GM23248 (cell line): ENCODE data around the gene ITPKB.

ENCODE experiments used
- EZH2 ChIP-seq: fragments of 200-600 bp; sonication (generic); IDR thresholded peaks from 2 replicates; pipeline ENCODE4 v1.6.1; 2018; ENCODE audit warnings: antibody characterized with exemption, mild to moderate bottlenecking; ENCODE audit not compliant: insufficient read depth, poor library complexity, severe bottlenecking
- EZH2phosphoT487 ChIP-seq: fragments of 200-600 bp; sonication (generic); IDR thresholded peaks from 2 replicates; pipeline ENCODE4 v1.6.1; 2018; ENCODE audit warnings: antibody characterized with exemption, moderate library complexity, mild to moderate bottlenecking, low read depth; ENCODE audit not compliant: insufficient read depth

DNA sequence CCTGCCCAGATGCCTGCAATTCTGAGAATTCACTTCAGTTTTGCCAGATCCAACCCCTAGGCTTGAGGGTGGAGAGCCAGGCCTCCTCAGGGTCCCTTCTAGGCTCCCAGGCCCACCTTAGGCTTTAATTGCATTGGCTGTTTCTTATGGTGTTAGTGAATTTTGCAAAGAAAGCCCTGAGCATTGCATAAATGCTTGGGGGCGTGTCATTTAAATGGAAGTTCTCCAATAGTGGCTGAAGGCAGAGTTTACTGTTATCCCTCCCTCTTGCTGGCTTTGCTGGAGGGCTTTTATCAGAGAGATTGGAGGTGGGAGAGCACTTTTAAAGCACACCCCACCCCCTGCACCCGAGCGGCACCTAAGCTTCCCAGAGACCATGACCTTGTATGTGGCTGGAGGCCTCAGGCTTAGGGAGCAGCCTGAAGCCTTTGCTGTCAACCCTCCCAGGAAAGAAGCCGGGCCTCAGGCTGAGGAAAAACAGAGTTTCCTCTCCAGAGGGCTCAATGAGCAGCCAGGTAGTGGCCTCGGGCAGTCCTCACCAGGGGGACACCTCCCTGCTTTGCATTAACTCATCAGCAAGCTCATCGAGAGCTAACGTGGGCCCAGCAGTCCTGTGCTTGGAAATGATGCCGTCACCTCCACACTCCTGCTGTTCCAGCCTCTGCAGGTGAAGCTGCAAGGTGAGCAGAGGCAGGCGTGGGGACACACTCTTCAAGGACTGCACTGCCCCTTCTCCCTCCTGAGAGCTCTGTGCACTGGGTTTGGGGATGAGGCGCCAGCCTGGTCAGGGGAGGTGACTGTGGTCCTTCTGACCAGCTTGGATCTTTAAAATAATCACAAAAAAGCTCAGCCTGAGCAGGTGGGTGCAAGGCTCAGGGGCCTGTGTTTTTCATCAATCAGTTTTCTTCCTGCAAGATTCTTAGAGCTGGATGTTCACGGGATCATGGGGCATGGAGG, 132.5 kb downstream of the ITPKB start:
- TF ChIP-seq EZH2 (no peak), EZH2phosphoT487 (no peak)
